ENCODE measurements around the gene RNASE13.
A peak's percentile ranks its signal among the peaks of the same experiment; 100 is the strongest.
"Not testable (repeated sequence)": the region's sequence is repeated elsewhere in the genome, so short reads cannot be mapped to it uniquely, and the experiment has no call there.

The RNASE13 gene

GRCh38 chr14:21061347-21061668 is 26.7 kb upstream of the RNASE13 start:
- DNase-seq: no peak

- no peak for DNase-seq
These were observed 26.2 kb upstream of the RNASE13 start for GRCh38 chr14:21060614-21061346.

- DNase-seq: no peak
These were observed 25.4 kb upstream of the RNASE13 start for GRCh38 chr14:21059842-21060613.

GRCh38 chr14:21058903-21059302 is 24.3 kb upstream of the RNASE13 start:
- no peak for DNase-seq

- no peak for DNase-seq
These were observed 23.4 kb upstream of the RNASE13 start, which contains the start of gene RNASE8 for GRCh38 chr14:21057803-21058675. RNASE8 (plus strand) TSS chr14:21057822; CDS start chr14:21057893, 71 bp downstream.

GRCh38 chr14:21056520-21057163 is 22.0 kb upstream of the RNASE13 start:
- no peak for DNase-seq

- no peak for DNase-seq
These were observed 21.0 kb upstream of the RNASE13 start for GRCh38 chr14:21055432-21056117.

GRCh38 chr14:21054768-21055145 is 20.1 kb upstream of the RNASE13 start:
- DNase-seq: no peak

- no peak for DNase-seq
These were observed 19.6 kb upstream of the RNASE13 start for GRCh38 chr14:21054123-21054767.

GRCh38 chr14:21053184-21054122 is 18.8 kb upstream of the RNASE13 start:
- DNase-seq: no peak

- DNase-seq: no peak
These were observed 16.0 kb upstream of the RNASE13 start for GRCh38 chr14:21050597-21050996.

- DNase-seq: no peak
These were observed 14.7 kb upstream of the RNASE13 start for GRCh38 chr14:21049271-21049673.

GRCh38 chr14:21048638-21049037 is 14.0 kb upstream of the RNASE13 start:
- DNase-seq: no peak

- DNase-seq: no peak
These were observed 12.8 kb upstream of the RNASE13 start for GRCh38 chr14:21047378-21047781.

- DNase-seq: peak; percentile 28
These were observed 9.5 kb upstream of the RNASE13 start for GRCh38 chr14:21043974-21044618.

GRCh38 chr14:21043387-21043973 is 8.9 kb upstream of the RNASE13 start:
- DNase-seq: no peak

GRCh38 chr14:21042918-21043317 is 8.3 kb upstream of the RNASE13 start:
- DNase-seq: no peak

- DNase-seq: no peak
These were observed 7.2 kb upstream of the RNASE13 start, which contains the start of gene RNASE7 for GRCh38 chr14:21041676-21042433. RNASE7 (plus strand) TSS chr14:21042362; CDS start chr14:21042993, 631 bp downstream.

- DNase-seq: not testable (repeated sequence)
These were observed 6.3 kb upstream of the RNASE13 start for GRCh38 chr14:21040941-21041340.
